Frontal cortex (tissue), 4 donors: ENCODE measurements around the gene SNX12. TPM values are rescaled to one million over a fixed set of nuclear protein-coding genes. Genes with fewer than 3 reads are reported as not detected.
"Not testable (repeated sequence)": the region's sequence is repeated elsewhere in the genome, so short reads cannot be mapped to it uniquely, and the experiment has no call there.

Source experiments
- DNase-seq, 2 donors: peaks; one replicate each; pipeline ENCODE4 v3.0.0; 2012; ENCODE audit warnings: low spot score in 2 of 2
- FAIRE-seq: peaks from 2 replicates; lab custom pipeline; 2012; peaks lifted over from hg19 to GRCh38; lab: Jason Lieb, UNC
- total RNA-seq: library from RNA; depleted of rRNA; stranded (reverse); fragments of >200 nt; gene quantifications from one replicate; pipeline ENCODE4 v1.2.3, GENCODE V29; 2014
- donor health status: control.
- donor health status: control.
- donor health status: control.

The SNX12 gene
- total RNA-seq, 1 donor from 2014 or later = 62.8 TPM

DNA sequence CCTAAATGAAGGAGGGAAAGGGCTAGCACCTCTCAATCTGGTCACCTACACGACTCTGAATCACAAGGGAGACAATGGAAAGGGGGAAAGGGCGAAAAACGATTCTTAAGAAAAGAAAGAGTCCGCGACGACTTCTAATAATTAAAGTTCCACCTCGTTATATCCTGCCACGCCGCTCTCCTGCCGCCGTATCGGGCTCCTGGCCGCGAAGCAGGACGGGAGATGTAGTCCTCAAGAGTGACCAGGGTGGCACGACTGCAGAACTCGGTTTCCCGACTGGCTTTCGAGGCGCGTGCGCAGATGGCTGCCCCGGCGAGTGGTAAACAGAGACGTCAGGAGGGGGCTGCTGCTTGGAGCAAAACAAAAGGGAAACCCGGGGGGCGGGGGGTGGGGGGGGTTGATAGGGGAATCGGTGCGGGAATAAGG lies 27.4 kb upstream of the SNX12 start, which contains the start of gene FOXO4:
FOXO4 (plus strand) TSS at position 297 of the 426 bp plus-strand sequence. CDS start 678 bp downstream, outside the sequence.
- FAIRE-seq (no peak), DNase-seq (peak; percentile 72 to 86)

DNA sequence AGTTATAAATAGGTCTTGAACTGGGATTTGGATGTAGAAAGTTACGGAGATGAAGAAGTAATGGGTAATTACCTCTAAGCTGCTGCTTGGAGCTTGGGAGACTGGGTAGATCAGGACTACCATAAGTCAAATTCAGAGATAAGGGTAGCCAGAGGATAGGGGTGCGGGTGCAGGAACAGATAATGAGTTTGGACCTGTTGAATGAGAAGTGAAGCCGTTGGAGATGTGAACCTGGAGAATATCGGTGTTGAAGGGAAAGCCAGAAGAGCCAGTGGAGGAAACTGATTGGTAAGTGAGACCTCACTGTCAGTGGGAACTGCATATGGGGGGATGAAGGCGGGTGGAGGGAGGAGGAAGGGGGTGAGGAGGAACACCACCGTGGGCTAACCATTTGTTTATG lies 26.9 kb upstream of the SNX12 start:
- DNase-seq (no peak), FAIRE-seq (no peak)

DNA sequence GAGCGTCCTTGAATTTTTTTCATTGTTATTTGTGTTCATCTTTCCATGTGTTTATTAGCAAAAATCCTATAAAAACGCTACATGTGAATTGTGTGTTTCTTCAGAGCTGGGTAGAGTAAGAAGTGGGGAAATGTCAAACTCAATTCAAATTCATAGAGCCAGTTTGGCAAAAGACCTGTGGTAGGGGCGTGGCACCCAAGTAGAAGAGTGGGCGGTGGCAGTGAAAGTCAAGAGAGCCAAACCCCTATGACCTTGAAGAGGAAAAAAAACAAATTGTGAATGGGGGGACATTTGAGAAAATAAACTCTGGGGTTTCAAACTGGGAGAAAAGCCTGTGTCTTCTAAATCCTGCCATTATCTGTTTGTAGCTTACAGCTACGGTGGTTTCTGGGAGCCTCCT lies 23.1 kb upstream of the SNX12 start:
- DNase-seq (no peak), FAIRE-seq (no peak)

DNA sequence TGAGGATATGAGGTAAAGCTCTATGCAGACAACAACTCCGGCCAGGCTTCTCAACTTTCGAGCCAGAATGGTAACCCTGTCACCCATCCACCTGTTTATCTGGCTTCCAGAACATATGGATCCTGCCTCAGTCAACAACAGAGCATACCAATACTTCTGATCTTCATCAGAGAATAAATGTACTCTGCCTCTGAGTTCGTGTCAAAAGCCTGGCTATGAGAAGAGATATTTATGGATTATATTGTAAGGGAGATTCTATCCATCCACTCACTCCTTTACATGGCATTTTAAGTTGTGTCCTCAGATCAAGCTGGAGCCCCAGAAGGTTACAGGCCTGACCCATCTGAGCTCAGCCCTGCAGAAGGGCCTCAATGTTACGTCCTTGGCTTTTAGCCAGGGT lies 17.8 kb upstream of the SNX12 start:
- no peak for DNase-seq

DNA sequence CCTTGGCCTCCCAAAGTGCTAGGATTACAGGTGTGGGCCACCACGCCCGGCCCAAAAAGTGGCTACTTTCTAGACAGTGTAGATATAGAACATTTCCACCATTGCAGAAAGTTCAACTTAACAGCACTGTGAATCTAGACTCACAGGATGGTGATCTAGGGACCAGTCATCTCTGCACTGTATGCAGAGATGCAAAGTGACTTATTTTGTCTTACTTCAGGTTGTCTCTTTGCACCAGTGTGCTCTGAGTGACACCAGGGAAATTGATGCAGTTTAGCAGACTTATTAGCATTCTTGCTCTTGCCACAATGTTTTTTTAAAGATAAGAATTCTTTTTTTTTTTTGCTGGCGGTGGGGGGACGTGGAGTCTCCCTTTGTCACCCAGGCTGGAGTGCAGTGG lies 14.7 kb upstream of the SNX12 start:
- FAIRE-seq = no peak
- DNase-seq = no peak

More for the DNA sequence above, 17.8 kb upstream of the SNX12 start:
- no peak for FAIRE-seq

DNA sequence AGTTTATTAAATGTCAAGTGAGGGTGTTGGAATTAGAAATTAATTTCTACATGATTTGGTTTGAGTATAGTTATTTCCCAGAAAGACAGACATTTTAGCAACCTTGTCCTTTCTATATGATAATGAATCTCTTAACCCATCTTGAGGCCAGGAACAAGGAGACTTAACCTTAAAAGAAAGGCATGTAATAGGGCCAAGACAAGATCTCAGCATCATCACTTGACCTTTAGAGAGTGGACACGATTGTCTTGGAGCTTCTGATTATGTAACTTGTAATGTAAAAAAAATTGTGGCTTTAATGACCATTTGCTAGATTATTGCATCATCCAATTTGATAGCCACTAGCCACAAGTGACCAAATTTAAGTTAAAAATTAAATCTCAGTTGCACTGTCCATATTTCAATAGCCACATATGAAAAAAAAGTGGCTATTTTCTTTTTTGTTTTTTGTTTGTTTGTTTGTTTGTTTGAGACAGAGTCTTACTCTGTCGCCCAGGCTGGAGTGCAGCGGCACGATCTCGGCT lies 14.1 kb upstream of the SNX12 start:
- FAIRE-seq (no peak), DNase-seq (no peak)

DNA sequence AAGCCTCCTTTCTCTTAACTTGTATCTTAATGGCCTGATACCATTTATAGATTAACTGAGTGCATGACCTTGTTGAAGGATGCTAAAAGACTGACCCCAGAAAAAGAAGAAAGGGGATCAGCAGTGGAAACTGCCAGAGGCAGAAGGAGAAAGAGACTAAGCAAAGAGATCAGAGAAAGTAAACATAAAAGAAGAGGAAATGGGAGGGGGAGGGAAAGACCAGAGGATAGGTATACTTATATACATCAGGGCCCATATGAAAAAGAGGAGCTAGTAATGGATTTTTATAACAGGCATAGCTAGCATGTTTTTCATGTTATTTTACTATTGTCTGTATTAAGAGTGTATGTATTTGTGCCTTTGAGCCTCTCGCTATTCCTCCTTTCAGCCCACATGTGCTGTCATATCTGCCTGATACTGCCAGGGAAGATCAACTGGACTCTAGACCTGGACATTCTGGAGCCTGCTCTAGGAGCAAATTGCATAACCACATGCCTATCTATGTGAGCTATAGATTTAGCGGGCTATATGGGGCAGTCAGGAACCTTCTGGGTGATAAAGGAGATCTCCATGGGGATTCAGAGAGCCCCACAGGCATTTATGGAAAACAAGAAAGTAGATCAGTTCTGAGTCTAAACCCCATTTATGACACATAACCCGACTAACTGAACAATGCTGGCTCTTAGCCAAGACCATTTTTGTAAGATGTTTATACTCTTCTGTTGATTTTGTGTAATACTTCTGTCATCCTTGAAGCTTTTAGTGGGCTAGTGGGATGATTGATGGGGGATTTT lies 13.4 kb upstream of the SNX12 start:
- FAIRE-seq (no peak), DNase-seq (no peak)

DNA sequence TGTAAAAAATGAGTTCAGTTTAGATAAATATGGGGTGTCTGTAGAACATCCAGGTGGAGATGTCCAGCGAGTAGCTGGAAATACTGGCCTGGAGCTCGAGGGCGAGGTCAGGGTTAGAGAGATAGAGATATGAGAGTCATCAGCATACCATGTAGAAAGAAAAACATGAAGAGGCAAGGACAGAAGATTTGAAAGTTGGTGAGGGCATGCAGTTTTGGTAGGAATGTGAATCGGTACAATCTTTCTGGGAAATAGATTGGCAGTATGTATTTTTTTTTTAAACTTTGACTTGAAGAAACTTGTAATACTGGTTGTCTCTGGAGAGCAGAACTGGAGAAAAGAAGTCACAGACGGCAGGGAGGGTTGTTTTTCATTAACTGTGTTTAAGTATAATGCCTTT lies 2.4 kb upstream of the SNX12 start:
- no peak for DNase-seq
- FAIRE-seq = no peak

DNA sequence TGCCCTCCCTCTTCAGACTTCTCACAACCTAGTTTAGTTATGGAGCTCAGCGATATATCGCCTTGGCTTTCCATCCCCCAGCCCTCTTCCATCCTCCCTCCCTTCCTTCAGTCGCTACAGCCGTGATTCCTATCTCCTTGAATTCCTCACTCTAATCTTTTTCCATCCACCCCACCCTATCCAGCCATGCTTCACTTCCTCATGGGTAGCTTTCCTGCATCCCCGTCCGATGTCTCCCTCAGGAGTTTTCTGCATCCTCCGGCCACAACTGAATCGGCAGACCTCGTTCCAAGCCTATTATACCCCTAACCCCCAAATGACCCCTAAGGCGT lies 456 bp downstream of the SNX12 start:
- FAIRE-seq = no peak
- no peak for DNase-seq

DNA sequence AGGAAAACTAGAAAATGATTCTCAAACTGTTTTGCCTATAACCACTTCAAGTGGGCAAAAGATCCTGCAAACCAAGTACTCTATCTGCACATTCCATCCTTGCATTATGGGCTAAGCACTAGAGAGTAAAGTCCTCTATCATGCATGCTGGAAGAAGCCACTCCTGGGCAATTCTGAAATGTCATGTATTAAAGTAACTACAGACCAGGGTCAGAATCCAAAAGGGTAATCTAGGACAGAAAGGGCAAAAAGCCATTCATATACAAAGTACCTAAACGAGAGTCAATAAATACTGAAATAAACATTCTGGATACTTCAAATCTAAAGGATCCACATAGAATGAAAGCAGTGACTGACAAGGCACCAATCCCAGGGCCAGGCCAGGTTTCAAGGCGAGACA lies 1.0 kb downstream of the SNX12 start:
- FAIRE-seq = no peak
- no peak for DNase-seq

DNA sequence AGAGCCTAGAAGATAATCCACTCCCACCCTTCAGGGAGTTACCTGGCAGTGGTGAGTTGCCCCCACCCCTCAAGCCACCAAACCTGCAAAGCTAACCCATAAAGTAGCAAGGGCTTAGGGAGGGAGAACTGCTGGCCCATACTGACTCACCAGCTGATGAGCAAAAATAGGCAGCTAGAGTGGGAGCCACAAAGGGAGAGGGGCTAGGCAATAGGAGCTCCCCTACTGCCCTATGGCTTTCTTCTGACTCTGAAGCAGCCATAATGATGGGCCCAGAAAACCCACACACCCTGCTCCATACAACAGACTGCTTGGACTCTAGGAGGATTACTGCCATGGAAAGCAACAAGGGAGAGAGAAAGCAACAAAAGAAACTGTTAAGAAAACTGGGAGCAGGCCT lies 8.0 kb downstream of the SNX12 start:
- FAIRE-seq = no peak
- DNase-seq = no peak

DNA sequence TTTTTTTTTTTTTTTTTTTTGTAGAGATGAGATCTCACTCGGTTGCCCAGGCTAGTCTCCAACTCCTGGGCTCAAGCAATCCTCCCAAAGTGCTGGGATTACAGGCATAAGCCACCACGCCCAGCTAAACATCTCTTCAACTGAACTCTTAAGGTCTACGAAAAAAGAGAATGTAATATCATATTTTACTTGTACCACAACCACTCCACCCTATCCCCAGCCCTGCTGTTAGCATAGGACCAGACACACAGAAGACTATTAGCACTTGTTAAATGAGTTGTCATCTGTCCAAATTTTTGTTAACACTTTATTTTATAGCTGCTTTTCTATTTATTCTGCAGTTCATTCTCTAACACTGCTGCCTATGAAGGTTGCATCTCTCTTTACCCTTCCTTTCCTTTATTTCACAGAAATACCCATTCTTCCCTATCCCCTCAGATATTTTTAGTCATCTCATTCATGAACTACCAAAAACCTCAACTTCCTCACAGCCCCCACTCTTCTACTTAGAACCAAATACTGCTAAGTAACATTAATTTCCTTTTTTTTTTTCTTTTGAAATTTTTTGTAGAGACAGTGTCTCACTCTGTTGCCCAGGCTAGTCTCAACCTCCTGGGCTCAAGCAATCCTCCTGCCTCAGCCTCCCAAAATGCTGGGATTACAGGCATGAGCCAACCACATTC lies 10.1 kb downstream of the SNX12 start:
- DNase-seq (no peak), FAIRE-seq (no peak)

DNA sequence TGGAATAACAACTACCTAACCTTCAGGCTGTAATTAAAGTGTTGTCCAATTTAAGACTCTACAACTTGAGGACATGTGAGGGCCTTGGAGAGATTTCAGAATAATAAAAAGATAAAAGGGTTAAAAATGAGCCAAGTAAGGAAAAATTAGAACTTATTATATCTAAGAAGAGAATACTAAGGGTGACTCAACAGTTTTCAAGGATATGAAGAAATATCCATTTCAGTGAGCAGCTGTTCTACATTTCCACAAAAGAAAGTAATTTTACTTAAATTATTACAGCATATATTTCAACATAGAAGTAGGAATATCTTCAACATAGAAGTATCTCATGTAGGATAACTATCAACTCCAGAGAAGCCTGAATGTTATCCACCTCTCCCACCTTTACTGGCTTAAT lies 11.3 kb downstream of the SNX12 start:
- FAIRE-seq (no peak), DNase-seq (no peak)

DNA sequence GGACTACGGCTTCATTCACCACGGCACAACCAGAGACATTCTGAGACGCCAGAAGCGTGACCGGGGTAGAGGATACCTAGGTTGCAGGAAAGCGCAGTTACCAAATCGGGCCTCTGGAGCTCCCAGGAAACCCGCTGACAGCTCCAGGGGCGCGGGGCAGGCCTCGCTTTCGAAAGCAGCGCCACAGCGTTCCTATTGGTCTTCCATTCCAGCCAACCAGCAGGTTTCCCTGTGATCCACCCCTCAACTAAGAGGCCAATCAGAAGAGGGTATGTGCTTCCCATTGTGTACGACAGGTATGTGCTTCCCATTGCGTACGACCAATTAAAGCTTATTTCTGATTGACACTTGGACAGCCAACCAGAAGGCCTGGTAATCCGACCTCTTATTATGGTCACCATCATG lies 14.9 kb downstream of the SNX12 start:
- DNase-seq = peak in 1 of 2 donors; percentile 11
- no peak for FAIRE-seq

DNA sequence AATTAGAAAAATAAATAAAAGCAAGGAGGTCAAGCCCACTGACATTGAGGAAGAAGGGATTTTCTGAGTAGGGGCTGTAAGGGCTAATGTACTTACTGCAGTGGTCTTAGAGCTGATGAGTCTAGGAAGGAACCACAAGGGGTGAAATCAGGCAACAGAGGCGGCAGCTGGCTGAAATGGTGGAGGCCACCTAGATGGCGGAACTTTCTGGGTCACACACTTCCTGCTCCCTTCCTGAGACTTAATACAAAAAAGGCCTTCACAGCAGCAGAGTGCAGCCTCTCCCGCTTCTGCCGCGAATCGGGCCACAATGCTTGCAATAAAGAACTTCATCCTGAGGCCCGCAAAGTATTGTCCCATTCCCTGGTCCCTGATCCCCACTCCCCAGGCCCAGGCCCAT lies 15.4 kb downstream of the SNX12 start:
- FAIRE-seq = no peak
- no peak for DNase-seq

DNA sequence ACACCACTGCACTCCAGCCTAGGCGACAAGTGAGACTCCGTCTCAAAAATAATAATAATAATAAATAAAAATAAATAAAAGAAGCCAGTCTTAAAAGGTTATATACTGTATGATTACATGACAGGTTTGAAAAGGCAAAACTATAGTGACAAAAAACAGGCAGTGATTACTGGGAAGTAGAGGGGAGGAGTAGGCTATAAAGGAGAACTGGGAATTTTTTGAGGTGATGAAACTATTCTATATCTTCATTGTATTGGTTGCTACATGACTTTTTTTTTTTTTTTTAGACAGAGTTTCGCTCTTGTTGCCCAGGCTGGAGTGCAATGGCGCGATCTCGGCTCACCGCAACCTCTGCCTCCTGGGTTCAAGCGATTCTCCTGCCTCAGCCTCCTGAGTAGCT lies 20.2 kb downstream of the SNX12 start:
- not testable (repeated sequence) for FAIRE-seq

DNA sequence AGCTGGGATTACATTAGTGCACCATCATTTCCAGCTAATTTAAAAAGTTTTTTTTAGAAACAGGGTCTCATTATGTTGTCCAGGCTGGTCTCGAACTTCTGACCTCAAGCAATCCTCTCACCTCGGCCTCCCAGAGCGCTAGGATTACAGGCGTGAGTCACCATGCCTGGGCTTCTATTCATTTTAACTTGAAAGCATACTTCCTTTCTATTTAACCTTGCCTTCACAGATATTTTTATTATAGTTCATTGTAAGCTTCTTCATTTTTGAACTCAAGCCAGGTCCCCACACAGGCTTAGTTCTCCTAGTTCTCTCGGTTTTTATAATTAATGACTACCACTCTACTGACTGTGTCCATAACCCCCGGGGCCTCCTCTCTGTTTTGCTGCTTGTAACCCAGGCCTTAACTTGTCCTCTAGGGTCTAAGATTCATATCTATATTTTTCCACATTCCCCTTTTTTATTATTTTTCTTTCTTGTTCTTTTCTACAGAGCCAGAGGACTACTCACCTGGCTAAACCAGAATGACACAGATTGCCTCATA lies 50.7 kb downstream of the SNX12 start:
- DNase-seq (no peak), FAIRE-seq (no peak)

More for the DNA sequence above, 20.2 kb downstream of the SNX12 start:
- DNase-seq = not testable (repeated sequence)
